ENCODE data around the gene SBF1.

- TF ChIP-seq CTCF (IDR thresholded peaks at IDR 0.05; ENCODE audit: poor library complexity, severe bottlenecking) (no peak), EP300 (conservative IDR thresholded peaks at IDR 0.05; ENCODE audit: poor library complexity, severe bottlenecking) (no peak), EZH2 (IDR thresholded peaks at IDR 0.05; ENCODE audit: borderline replicate concordance, insufficient read depth, low read length, poor library complexity, severe bottlenecking) (no peak), POLR2AphosphoS5 (IDR thresholded peaks at IDR 0.05) (no peak)
Measured at GRCh38 chr22:50401907-50402306, 72.9 kb downstream of the SBF1 start.
